PFSK-1 (cell line): ENCODE results near the gene COL19A1.

ENCODE experiments used
- FOXP2 ChIP-seq: optimal IDR thresholded peaks from 2 replicates; pipeline ENCODE3; 2011; ENCODE audit warnings: borderline replicate concordance, control low read depth, inconsistent platforms; ENCODE audit not compliant: insufficient read depth; ENCODE audit errors: extremely low read length, extremely low read depth
- POLR2AphosphoS5 ChIP-seq: IDR thresholded peaks from 2 replicates; pipeline ENCODE4 v1.6.1; 2012; ENCODE audit warnings: low read depth, mild to moderate bottlenecking, control low read depth, low read length, moderate library complexity
- SIN3A ChIP-seq: IDR thresholded peaks from 2 replicates; pipeline ENCODE4 v1.6.1; 2012; ENCODE audit warnings: mild to moderate bottlenecking, low read length, moderate library complexity, borderline replicate concordance; ENCODE audit not compliant: insufficient read depth
- TAF1 ChIP-seq: IDR thresholded peaks from 2 replicates; pipeline ENCODE4 v1.6.1; 2012; ENCODE audit warnings: low read length, control low read depth, borderline replicate concordance; ENCODE audit not compliant: insufficient read depth
- TF ChIP-seq, protein P1 (sequence below), 2 experiments: IDR thresholded peaks; 2 replicates each; pipeline versions ENCODE4 v1.6.1 to v1.8.0; 2011 to 2012; ENCODE audit warnings: low read depth in 2 of 2, low read length in 2 of 2, control low read depth in 1 of 2, inconsistent platforms in 1 of 2, mild to moderate bottlenecking in 1 of 2, moderate library complexity in 1 of 2; ENCODE audit not compliant: insufficient read depth in 1 of 2

The COL19A1 gene

DNA sequence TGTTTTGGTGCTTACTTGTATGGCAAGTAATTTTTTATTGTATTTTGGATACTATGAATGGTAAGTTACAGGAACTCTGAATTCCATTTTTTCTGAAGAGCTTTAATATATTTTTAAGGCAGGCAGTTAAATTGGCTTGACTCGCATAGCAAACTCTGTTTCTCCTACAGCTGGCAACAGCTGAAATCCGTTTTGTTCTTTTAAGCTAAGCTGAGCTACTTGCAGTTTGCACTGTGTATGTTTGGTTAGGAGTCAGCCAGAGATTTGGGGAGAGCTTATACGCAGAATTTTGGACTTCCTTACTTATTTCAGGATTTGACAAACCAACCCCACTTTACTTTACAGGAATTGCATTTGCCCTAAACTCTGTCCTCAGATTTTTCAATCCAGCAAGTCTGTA is 179.1 kb downstream of the COL19A1 start:
- TF ChIP-seq POLR2AphosphoS5 (no peak), SIN3A (no peak), TAF1 (no peak), FOXP2 (no peak)
- TF ChIP-seq, protein P1, sequence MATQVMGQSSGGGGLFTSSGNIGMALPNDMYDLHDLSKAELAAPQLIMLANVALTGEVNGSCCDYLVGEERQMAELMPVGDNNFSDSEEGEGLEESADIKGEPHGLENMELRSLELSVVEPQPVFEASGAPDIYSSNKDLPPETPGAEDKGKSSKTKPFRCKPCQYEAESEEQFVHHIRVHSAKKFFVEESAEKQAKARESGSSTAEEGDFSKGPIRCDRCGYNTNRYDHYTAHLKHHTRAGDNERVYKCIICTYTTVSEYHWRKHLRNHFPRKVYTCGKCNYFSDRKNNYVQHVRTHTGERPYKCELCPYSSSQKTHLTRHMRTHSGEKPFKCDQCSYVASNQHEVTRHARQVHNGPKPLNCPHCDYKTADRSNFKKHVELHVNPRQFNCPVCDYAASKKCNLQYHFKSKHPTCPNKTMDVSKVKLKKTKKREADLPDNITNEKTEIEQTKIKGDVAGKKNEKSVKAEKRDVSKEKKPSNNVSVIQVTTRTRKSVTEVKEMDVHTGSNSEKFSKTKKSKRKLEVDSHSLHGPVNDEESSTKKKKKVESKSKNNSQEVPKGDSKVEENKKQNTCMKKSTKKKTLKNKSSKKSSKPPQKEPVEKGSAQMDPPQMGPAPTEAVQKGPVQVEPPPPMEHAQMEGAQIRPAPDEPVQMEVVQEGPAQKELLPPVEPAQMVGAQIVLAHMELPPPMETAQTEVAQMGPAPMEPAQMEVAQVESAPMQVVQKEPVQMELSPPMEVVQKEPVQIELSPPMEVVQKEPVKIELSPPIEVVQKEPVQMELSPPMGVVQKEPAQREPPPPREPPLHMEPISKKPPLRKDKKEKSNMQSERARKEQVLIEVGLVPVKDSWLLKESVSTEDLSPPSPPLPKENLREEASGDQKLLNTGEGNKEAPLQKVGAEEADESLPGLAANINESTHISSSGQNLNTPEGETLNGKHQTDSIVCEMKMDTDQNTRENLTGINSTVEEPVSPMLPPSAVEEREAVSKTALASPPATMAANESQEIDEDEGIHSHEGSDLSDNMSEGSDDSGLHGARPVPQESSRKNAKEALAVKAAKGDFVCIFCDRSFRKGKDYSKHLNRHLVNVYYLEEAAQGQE (IDR thresholded peaks at IDR 0.05; ENCODE audit: insufficient read depth in 1 of 2, low read depth in 2 of 2, low read length in 2 of 2), result no peak

DNA sequence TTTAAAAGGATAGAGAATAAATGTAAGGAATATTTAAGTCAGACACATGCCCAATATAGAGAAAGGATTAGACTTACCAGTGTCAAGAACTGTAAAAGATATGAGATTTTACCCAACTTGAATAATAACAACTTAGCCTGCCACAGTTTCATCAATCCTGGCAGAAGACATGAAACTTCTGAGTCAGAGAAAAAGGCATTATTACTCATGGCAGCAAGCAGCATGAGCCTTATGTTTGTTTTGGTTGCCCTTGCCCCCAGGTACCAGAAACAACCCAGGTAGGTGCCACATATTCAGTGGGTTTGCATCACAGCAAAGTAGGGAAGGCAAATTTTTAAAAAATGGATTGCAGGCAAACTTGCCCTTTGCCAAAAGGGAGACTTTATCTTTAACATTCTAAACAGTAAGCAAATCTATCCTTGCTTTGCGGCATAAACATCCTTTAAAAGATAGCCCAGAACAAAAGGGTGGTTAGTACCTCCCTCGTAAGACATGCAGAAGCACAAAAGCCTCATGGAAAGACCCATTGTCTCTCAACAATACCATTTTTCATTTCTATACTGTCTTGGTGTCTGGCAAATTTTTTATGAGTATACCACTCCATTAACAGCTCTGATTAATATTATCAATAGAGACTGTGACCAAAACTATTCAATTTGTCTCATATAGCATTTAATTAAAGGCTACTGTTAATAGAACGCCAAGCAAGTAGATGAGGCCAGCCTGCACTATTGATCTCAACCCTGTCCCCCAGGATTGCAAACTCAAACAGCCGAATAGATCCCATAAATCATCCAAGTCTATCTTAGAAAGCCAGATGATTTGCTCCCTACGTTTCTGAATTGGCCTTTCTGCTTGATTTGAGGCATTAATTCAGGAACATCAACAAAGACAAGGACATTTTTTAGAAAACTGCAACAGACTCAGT is 185.1 kb downstream of the COL19A1 start:
- TF ChIP-seq POLR2AphosphoS5 (no peak), TAF1 (no peak), SIN3A (no peak), FOXP2 (no peak)
- TF ChIP-seq, protein P1 (IDR thresholded peaks at IDR 0.05; ENCODE audit: insufficient read depth in 1 of 2, low read depth in 2 of 2, low read length in 2 of 2), result no peak

DNA sequence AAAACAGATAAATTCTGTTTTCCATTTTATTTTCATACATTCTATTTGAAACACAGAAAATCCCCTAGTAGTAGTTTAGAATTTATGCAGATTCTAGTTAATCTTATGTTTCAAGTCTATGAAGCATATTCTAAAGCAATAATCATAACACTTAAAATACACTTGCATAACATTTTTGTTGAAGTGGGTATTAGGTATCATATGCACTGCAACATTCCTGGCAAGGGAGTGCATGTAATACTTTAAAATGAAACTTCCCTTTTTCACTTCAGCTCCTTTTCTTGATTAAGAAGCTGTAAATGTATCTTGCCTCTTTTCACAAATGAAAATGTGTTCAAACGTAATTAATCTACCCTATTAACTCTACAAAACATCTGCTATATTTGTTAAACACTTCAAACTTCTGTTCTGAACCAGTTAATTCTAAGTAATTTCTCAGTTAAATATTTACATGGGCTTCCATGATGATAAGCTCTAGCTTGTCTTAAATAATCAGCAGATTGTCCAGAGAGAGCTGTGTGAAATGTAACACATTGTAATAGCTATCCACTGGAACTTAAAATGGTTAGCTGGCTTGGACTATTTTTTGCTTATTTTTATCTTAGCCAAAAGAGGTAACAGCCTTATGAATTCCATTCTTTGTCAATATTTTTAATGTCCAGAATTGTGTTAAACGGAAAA is 192.8 kb downstream of the COL19A1 start:
- TF ChIP-seq TAF1 (no peak), SIN3A (no peak), POLR2AphosphoS5 (no peak), FOXP2 (no peak)
- TF ChIP-seq, protein P1 (IDR thresholded peaks at IDR 0.05; ENCODE audit: insufficient read depth in 1 of 2, low read depth in 2 of 2, low read length in 2 of 2), result no peak

GRCh38 chr6:70060680-70061079 is 194.3 kb downstream of the COL19A1 start:
- TF ChIP-seq, protein P1 (IDR thresholded peaks at IDR 0.05; ENCODE audit: insufficient read depth in 1 of 2, low read depth in 2 of 2, low read length in 2 of 2), result peak in 1 of 2 experiments; percentile 78; a peak in 2 of 4 replicates
- TF ChIP-seq POLR2AphosphoS5, result no peak
- no peak for TF ChIP-seq SIN3A
- no peak for TF ChIP-seq TAF1
- TF ChIP-seq FOXP2, result no peak
